Fibroblast of mammary gland (primary cell): ENCODE results near the gene ATG9B.

Experiments
- DNase-seq: peaks from one replicate; pipeline ENCODE4 v3.0.0-alpha.2; 2010; ENCODE audit warnings: low read depth
- H3K4me3 ChIP-seq: 2 replicates; pipeline ENCODE4 v1.5.1; 2011; ENCODE audit warnings: low read depth, mild to moderate bottlenecking, low read length, moderate library complexity; ENCODE audit not compliant: control insufficient read depth
- TF ChIP-seq, protein P1 (sequence below): conservative IDR thresholded peaks from 2 replicates; pipeline ENCODE4 v1.5.1; 2011; ENCODE audit warnings: low read depth, low read length, inconsistent platforms; ENCODE audit not compliant: control insufficient read depth, insufficient read depth

The ATG9B gene

DNA sequence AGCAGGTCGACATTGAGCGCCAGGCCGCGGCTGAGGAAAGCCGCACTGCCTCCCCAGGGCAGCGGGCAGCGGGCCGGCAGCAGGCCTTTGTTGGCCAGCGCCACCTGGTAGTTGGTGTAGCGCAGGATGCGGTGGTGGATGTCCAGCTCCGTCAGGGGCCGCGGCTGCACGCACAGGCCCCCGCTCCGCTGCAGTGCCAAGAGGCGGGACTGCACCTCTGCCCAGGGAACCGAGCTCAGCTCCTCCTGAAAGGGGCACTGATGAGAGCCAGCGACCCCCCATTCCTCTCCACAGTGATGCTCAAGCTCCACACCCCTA lies 5.2 kb downstream of the ATG9B start:
- no peak for DNase-seq

DNA sequence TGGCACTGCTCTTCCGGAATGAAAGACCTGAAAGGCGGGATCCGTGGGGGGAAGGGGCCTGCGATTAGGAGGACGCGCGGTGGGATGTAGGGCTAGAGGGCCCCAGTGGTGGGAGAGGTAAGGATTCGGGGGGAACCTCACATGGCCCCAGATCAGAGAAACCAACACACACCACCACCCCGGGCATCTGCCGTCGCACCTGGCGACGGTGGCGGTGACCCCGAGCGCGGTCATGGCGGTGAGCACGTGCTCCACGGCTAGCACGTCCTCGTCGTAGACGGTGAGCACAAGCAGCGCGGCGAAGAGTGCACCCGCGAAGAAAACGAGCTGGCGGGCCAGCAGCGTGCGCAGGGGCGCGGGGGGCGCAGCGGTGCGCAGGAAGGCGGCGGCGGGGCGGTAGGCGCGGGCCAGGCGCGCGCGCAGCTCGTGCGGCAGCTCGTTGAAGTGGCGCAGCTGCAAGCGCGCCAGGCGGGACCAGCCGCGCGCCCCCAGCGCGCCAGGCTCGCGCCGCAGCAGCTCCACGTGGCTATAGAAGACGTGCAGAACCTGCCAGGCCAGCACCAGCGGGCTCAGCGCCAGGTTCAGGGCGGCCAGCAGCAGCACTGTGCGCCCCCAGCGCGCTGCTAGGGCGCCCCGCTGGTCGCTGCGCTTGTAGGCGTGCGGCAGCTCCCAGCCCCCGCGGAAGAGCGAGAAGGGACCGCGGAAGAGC lies 5.7 kb downstream of the ATG9B start:
- no peak overlapping the region for H3K4me3 ChIP-seq
- TF ChIP-seq, protein P1, sequence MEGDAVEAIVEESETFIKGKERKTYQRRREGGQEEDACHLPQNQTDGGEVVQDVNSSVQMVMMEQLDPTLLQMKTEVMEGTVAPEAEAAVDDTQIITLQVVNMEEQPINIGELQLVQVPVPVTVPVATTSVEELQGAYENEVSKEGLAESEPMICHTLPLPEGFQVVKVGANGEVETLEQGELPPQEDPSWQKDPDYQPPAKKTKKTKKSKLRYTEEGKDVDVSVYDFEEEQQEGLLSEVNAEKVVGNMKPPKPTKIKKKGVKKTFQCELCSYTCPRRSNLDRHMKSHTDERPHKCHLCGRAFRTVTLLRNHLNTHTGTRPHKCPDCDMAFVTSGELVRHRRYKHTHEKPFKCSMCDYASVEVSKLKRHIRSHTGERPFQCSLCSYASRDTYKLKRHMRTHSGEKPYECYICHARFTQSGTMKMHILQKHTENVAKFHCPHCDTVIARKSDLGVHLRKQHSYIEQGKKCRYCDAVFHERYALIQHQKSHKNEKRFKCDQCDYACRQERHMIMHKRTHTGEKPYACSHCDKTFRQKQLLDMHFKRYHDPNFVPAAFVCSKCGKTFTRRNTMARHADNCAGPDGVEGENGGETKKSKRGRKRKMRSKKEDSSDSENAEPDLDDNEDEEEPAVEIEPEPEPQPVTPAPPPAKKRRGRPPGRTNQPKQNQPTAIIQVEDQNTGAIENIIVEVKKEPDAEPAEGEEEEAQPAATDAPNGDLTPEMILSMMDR = no peak
- DNase-seq = no peak

More for the DNA sequence above, 5.2 kb downstream of the ATG9B start:
- TF ChIP-seq, protein P1 = no peak
- no peak overlapping the region for H3K4me3 ChIP-seq

DNA sequence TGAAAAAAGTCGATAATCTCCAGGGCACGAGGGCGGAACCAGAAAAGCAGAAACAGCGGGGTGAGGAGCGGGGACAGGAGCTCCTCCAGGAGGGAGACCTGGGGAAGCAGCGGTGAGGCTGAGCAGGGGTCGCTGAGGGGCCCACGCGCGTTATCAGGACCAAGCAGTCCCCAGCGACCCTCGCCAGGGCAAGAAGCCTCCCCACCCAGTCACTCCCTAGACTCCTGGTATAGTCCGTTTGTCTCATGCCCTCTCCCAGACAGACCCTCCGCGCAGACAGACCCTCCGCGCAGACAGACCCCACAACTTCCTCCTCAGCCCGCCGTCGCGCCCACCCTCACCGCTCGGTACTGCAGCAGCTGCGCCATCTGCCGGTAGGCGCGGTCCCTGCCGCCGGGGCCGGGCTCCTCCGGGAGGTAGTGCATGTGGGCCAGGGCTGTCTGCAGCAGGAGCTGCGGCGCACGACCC lies 6.3 kb downstream of the ATG9B start:
- DNase-seq = peak; percentile 27
- TF ChIP-seq, protein P1 = peak; percentile 69
- H3K4me3 ChIP-seq = no peak overlapping the region

DNA sequence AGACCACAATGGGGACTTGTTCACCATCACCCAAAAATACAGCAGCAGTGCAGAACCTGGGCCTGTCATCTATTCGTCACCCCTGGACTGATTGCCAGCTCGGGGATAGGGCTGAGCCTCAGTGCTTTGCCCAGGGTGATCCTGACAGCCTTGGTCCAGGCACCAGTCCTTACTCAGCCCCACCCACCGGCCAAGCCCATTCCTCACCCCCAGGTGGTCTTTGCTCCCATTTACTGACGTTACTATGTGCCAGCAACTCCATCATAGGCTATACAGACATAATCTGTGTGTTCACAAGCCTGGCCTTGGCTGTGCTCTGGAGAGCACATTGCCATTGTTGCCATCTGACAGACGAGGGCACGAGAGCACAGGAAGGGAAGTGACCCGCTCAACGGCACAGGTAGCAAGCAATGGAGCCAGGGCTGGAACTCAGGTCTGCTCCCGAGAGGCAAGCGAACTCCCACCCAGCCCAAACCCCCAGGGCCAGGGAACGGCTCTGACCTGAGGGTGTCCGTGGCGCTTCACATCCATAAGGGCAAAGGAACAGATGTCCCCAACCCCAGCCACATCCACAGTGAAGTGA lies 6.8 kb downstream of the ATG9B start:
- H3K4me3 ChIP-seq = no peak overlapping the region
- TF ChIP-seq, protein P1 = no peak
- DNase-seq = no peak

DNA sequence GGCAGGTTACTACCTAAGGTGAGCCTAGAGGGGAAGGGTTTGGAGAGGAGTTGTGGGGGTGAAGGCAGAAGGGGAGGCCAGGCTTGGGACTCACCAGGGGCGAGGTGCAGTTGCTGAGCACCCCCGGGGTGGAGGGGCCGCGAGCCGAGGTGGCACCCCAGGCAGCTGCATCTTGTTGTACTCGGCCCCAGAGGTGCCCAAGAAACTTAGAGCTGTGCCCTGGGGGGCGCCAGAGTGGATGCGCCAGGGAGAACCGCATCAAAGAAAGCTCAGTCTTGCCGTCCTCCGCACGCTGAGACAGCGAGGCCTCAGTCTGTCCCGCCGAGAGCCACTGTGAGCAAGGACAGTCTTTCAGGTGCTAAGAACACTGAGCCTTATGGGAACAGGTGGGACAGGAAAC lies 7.4 kb downstream of the ATG9B start:
- DNase-seq = no peak
- H3K4me3 ChIP-seq = no peak overlapping the region
- TF ChIP-seq, protein P1 = no peak

DNA sequence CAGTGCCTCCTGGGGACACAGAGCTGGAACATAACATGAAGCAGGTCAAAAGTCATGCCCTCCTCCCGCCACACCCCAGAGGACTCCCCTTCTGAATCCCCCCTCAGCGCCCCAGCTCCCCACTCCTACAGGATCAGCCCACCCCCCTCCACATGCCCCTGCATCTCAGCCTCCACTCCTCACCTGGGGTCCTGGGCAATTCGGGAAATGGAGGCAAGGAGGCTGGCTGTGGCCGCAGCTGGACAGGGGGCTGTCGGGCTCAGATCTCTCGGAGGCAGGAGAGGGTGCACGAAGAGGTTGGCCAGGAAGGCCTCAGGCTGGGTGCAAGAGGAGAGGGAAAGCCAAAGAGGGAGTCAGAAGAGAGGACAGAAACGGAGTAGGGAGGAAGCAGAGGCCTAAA lies 7.8 kb downstream of the ATG9B start:
- H3K4me3 ChIP-seq = no peak overlapping the region
- TF ChIP-seq, protein P1 = no peak
- no peak for DNase-seq
